SK-N-SH (cell line): Measurements from ENCODE around the gene SLFNL1. TPM values are rescaled to one million over a fixed set of nuclear protein-coding genes. Genes with fewer than 3 reads are reported as not detected.

Source experiments
- CTCF ChIA-PET: fragments of 300-600, 350-600 bp; formaldehyde crosslinking; extraction: SDS; loops from one replicate; lab custom pipeline; 2021; lab: Yijun Ruan, JAX
- POLR2A ChIA-PET: fragments of 350-600 bp; sonication (Branson Sonifier 250); formaldehyde crosslinking; extraction: SDS; loops from one replicate; lab custom pipeline; 2020; ENCODE audit warnings: antibody characterized with exemption, inconsistent platforms; lab: Yijun Ruan, JAX
- DNase-seq: peaks from one replicate; pipeline ENCODE4 v3.0.0; 2012
- H2AFZ ChIP-seq: fragments of 200-600 bp; sonication (generic); 2 replicates; pipeline ENCODE4 v1.8.1; 2016; ENCODE audit warnings: antibody characterized with exemption, mild to moderate bottlenecking, low read depth
- H3F3A ChIP-seq: fragments of 200-600 bp; sonication (generic); replicated peaks from 2 replicates; pipeline ENCODE3; 2016; ENCODE audit warnings: antibody characterized with exemption, mild to moderate bottlenecking; ENCODE audit not compliant: insufficient read depth
- H3K27ac ChIP-seq, 2 experiments: fragments of 200-500 bp in 1 of 2; fragments of 200-600 bp in 1 of 2; sonication (Bioruptor generic) in 1 of 2; sonication (generic), shearing (Covaris generic) in 1 of 2; 2 replicates each; pipeline versions ENCODE4 v1.5.1 to v1.6.1; 2014 to 2016; ENCODE audit warnings: low read depth in 2 of 2, inconsistent platforms in 1 of 2, low read length in 1 of 2, mild to moderate bottlenecking in 1 of 2, mixed read lengths in 1 of 2
- H3K27me3 ChIP-seq: fragments of 200-600 bp; sonication (generic), shearing (Covaris generic); 2 replicates; pipeline ENCODE4 v1.6.1; 2016; ENCODE audit warnings: mixed run types; ENCODE audit not compliant: insufficient read depth
- H3K36me3 ChIP-seq, 2 experiments: fragments of 200-500 bp in 1 of 2; fragments of 200-600 bp in 1 of 2; sonication (Bioruptor generic) in 1 of 2; sonication (generic) in 1 of 2; replicated peaks in 1 of 2; 2 replicates each; pipeline versions ENCODE3 to v1.5.1; 2014 to 2016; ENCODE audit warnings: low read length in 1 of 2, mild to moderate bottlenecking in 1 of 2; ENCODE audit not compliant: insufficient read depth in 2 of 2, control insufficient read depth in 1 of 2
- H3K4me1 ChIP-seq, 2 experiments: fragments of 200-500 bp in 1 of 2; fragments of 200-600 bp in 1 of 2; sonication (Bioruptor generic) in 1 of 2; sonication (generic), shearing (Covaris generic) in 1 of 2; 2 replicates each; pipeline versions ENCODE4 v1.5.1 to v1.6.1; 2014 to 2016; ENCODE audit warnings: low read depth in 1 of 2, low read length in 1 of 2, mixed run types in 1 of 2; ENCODE audit not compliant: insufficient read depth in 2 of 2, control insufficient read depth in 1 of 2
- H3K4me2 ChIP-seq: fragments of 200-600 bp; sonication (generic), shearing (Covaris generic); 2 replicates; pipeline ENCODE4 v1.6.1; 2017; ENCODE audit warnings: mixed run types
- H3K4me3 ChIP-seq, 2 experiments: fragments of 200-500 bp in 1 of 2; fragments of 200-600 bp in 1 of 2; sonication (Bioruptor generic) in 1 of 2; sonication (generic), shearing (Covaris generic) in 1 of 2; 2 replicates each; pipeline versions ENCODE4 v1.5.1 to v1.8.1; 2014 to 2016; ENCODE audit warnings: low read depth in 2 of 2, inconsistent platforms in 1 of 2, low read length in 1 of 2, mild to moderate bottlenecking in 1 of 2, mixed read lengths in 1 of 2, moderate library complexity in 1 of 2
- H3K79me2 ChIP-seq: fragments of 200-600 bp; sonication (generic); 2 replicates; pipeline ENCODE4 v1.8.1; 2017; ENCODE audit warnings: mild to moderate bottlenecking; ENCODE audit not compliant: insufficient read depth
- H3K9ac ChIP-seq: fragments of 200-600 bp; sonication (generic); 2 replicates; pipeline ENCODE4 v1.6.1; 2017; ENCODE audit warnings: mixed run types
- H3K9me2 ChIP-seq: fragments of 200-600 bp; sonication (generic); 2 replicates; pipeline ENCODE4 v1.6.1; 2017; ENCODE audit warnings: mixed run types
- H3K9me3 ChIP-seq: fragments of 200-600 bp; sonication (generic); 2 replicates; pipeline ENCODE4 v1.6.1; 2017; ENCODE audit warnings: mixed run types, mild to moderate bottlenecking, moderate library complexity
- H4K20me1 ChIP-seq: fragments of 200-600 bp; sonication (generic); 2 replicates; pipeline ENCODE4 v1.6.1; 2017; ENCODE audit warnings: mild to moderate bottlenecking, mixed run types; ENCODE audit not compliant: insufficient read depth
- CHD2 ChIP-seq: fragments of 150-350 bp; IDR thresholded peaks from 2 replicates; pipeline ENCODE4 v1.6.1; 2018; ENCODE audit warnings: low read length; ENCODE audit not compliant: partially characterized antibody
- EZH2phosphoT487 ChIP-seq: fragments of 200-600 bp; sonication (generic); IDR thresholded peaks from 2 replicates; pipeline ENCODE4 v1.6.1; 2017; ENCODE audit warnings: low read depth, mixed run types, mild to moderate bottlenecking, antibody characterized with exemption, moderate library complexity, borderline replicate concordance
- FOSL2 ChIP-seq: IDR thresholded peaks from 2 replicates; pipeline ENCODE4 v1.4.0; 2012; ENCODE audit warnings: low read depth, mild to moderate bottlenecking, moderate library complexity, borderline replicate concordance
- FOXJ3 ChIP-seq: sonication (generic); formaldehyde crosslinking; IDR thresholded peaks from 2 replicates; pipeline ENCODE4 v1.5.1; 2020; ENCODE audit warnings: mild to moderate bottlenecking, missing genetic modification reagents
- GABPA ChIP-seq: IDR thresholded peaks from 2 replicates; pipeline ENCODE4 v1.4.0; 2012; ENCODE audit warnings: low read depth, mild to moderate bottlenecking
- GATA2 ChIP-seq: sonication (generic); formaldehyde crosslinking; IDR thresholded peaks from 2 replicates; pipeline ENCODE4 v1.5.0; 2020; ENCODE audit warnings: mild to moderate bottlenecking, missing genetic modification reagents
- JUND ChIP-seq: IDR thresholded peaks from 2 replicates; pipeline ENCODE4 v1.4.0; 2012
- MEF2A ChIP-seq: IDR thresholded peaks from 2 replicates; pipeline ENCODE4 v1.4.0; 2012; ENCODE audit warnings: low read depth, borderline replicate concordance
- MXI1 ChIP-seq: IDR thresholded peaks from 2 replicates; pipeline ENCODE4 v1.6.1; 2012; ENCODE audit warnings: mild to moderate bottlenecking, low read depth, low read length, improper control_type of control experiment
- NFIC ChIP-seq: IDR thresholded peaks from 2 replicates; pipeline ENCODE4 v1.4.0; 2012; ENCODE audit warnings: borderline replicate concordance
- NRF1 ChIP-seq: IDR thresholded peaks from 2 replicates; pipeline ENCODE4 v1.6.1; 2012; ENCODE audit warnings: low read depth, mild to moderate bottlenecking, low read length
- RAD21 ChIP-seq: IDR thresholded peaks from 2 replicates; pipeline ENCODE4 v1.6.1; 2012; ENCODE audit warnings: mild to moderate bottlenecking, low read length
- RCOR1 ChIP-seq: fragments of 150-350 bp; IDR thresholded peaks from 2 replicates; pipeline ENCODE4 v1.6.1; 2017; ENCODE audit warnings: antibody characterized with exemption, low read length
- RFX5 ChIP-seq: IDR thresholded peaks from 2 replicates; pipeline ENCODE4 v1.6.1; 2012; ENCODE audit warnings: mild to moderate bottlenecking, improper control_type of control experiment, low read length
- SIN3A ChIP-seq: IDR thresholded peaks from 2 replicates; pipeline ENCODE4 v1.6.1; 2012; ENCODE audit warnings: low read depth, mild to moderate bottlenecking, low read length, moderate library complexity, borderline replicate concordance
- SMC3 ChIP-seq: IDR thresholded peaks from 2 replicates; pipeline ENCODE4 v1.6.1; 2012; ENCODE audit warnings: low read depth, low read length, improper control_type of control experiment
- TCF12 ChIP-seq: IDR thresholded peaks from 2 replicates; pipeline ENCODE4 v1.4.0; 2012
- TEAD4 ChIP-seq: IDR thresholded peaks from 2 replicates; pipeline ENCODE4 v1.4.0; 2012; ENCODE audit warnings: mild to moderate bottlenecking, borderline replicate concordance; ENCODE audit not compliant: insufficient read depth
- USF1 ChIP-seq: IDR thresholded peaks from 2 replicates; pipeline ENCODE4 v1.4.0; 2012; ENCODE audit warnings: low read depth, borderline replicate concordance
- WGBS: methylation state at CpG from one replicate; pipeline ENCODE4 v1.1.6; 2017; ENCODE audit warnings: low lambda C conversion rate; 5-methylcytosine and 5-hydroxymethylcytosine counted together
- polyA plus RNA-seq, 3 experiments: library from polyadenylated mRNA; depleted of rRNA; stranded (reverse); fragments of >200 nt; gene quantifications; 2 replicates each; pipeline ENCODE4 v1.2.3, GENCODE V29; 2012
- TF ChIP-seq, protein P1 (sequence below): IDR thresholded peaks from 2 replicates; pipeline ENCODE4 v1.4.0; 2012; ENCODE audit warnings: low read depth
- TF ChIP-seq, protein P2 (sequence below): fragments of 150-350 bp; IDR thresholded peaks from 2 replicates; pipeline ENCODE4 v1.6.1; 2016; ENCODE audit warnings: mild to moderate bottlenecking, low read depth, low read length
- TF ChIP-seq, protein P3 (sequence below): IDR thresholded peaks from 2 replicates; pipeline ENCODE4 v1.6.1; 2012; ENCODE audit warnings: mild to moderate bottlenecking, low read depth, low read length, moderate library complexity

SLFNL1 gene
- polyA plus RNA-seq, 1 of the 3 experiments (the other 2 are of a cell fraction), result 0.26 TPM

GRCh38 chr1:40986328-40986783, 35.2 kb downstream of the SLFNL1 start:
- POLR2A ChIA-PET, result interaction anchor here (0.5 kb wide), 1 partner anchor 1787 kb away, joined by 3 read pairs; no protein-coding TSS in a partner anchor
- peaks cover 7 to 31% of the 10 kb centered on the region in 2 experiments for H3K4me1 ChIP-seq
- peaks cover 68 to 76% of the 10 kb centered on the region in 2 experiments for H3K36me3 ChIP-seq
- H3K9me3 ChIP-seq, result no peaks in the 10 kb centered on the region
- H3F3A ChIP-seq, result peaks cover 23% of the 10 kb centered on the region
- H3K79me2 ChIP-seq, result peaks cover 89% of the 10 kb centered on the region
- H2AFZ ChIP-seq, result no peak overlapping the region
- peaks cover 44% of the 10 kb centered on the region for H4K20me1 ChIP-seq
- DNase-seq, result no peak
- no peak overlapping the region for H3K4me2 ChIP-seq
- no peak overlapping the region for H3K9ac ChIP-seq
- CTCF ChIA-PET, result interaction anchor here (1.1 kb wide), 1 partner anchor 12 kb away, joined by 3 read pairs; no protein-coding TSS in a partner anchor
- H3K9me2 ChIP-seq, result no peaks in the 10 kb centered on the region
- H3K27me3 ChIP-seq, result no peaks in the 10 kb centered on the region
- TF ChIP-seq NFIC (no peak), SMC3 (no peak), TCF12 (no peak), FOXJ3 (CRISPR knock-in tag) (no peak), GATA2 (no peak), GABPA (no peak), RFX5 (no peak), SIN3A (no peak)
- TF ChIP-seq, protein P1, sequence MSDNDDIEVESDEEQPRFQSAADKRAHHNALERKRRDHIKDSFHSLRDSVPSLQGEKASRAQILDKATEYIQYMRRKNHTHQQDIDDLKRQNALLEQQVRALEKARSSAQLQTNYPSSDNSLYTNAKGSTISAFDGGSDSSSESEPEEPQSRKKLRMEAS, result no peak
- TF ChIP-seq, all 33 proteins: peak for 0
- WGBS, result 94% methylated on average over 10 of the region's 10 CpGs
- H3K27ac ChIP-seq, result no peak overlapping the region
- H3K4me3 ChIP-seq, result no peak overlapping the region

- Histone ChIP-seq H3K9me2 (no peaks in the 10 kb centered on the region), H4K20me1 (peaks cover 49% of the 10 kb centered on the region), H3K4me3 (no peak overlapping the region), H3K9ac (no peak overlapping the region), H3K27me3 (no peaks in the 10 kb centered on the region), H3K4me2 (peak overlapping the region; percentile 12; the same call in 1 of the 2 replicates), H3K27ac (no peak overlapping the region; a peak in 1 of 4 replicates), H3F3A (peaks cover 23% of the 10 kb centered on the region), H2AFZ (no peak overlapping the region), H3K9me3 (no peaks in the 10 kb centered on the region), H3K36me3 (peaks cover 63 to 71% of the 10 kb centered on the region in 2 experiments), H3K4me1 (peaks cover 12 to 36% of the 10 kb centered on the region in 2 experiments), H3K79me2 (peaks cover 91% of the 10 kb centered on the region)
- 91% methylated on average over 3 of the region's 3 CpGs for WGBS
- POLR2A ChIA-PET, result interaction anchor here (0.5 kb wide), 1 partner anchor 1787 kb away, joined by 3 read pairs; no protein-coding TSS in a partner anchor
- no peak for DNase-seq
- CTCF ChIA-PET, result interaction anchor here (1.1 to 1.2 kb wide), 2 partner anchors 12 to 17 kb away, joined by 3 to 4 read pairs; no protein-coding TSS in a partner anchor
- TF ChIP-seq TEAD4, result no peak
- no peak for TF ChIP-seq RAD21
- TF ChIP-seq RFX5, result no peak
- TF ChIP-seq, protein P2, sequence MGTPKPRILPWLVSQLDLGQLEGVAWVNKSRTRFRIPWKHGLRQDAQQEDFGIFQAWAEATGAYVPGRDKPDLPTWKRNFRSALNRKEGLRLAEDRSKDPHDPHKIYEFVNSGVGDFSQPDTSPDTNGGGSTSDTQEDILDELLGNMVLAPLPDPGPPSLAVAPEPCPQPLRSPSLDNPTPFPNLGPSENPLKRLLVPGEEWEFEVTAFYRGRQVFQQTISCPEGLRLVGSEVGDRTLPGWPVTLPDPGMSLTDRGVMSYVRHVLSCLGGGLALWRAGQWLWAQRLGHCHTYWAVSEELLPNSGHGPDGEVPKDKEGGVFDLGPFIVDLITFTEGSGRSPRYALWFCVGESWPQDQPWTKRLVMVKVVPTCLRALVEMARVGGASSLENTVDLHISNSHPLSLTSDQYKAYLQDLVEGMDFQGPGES, result no peak
- TF ChIP-seq MEF2A, result no peak
- TF ChIP-seq RCOR1, result no peak
- no peak for TF ChIP-seq GABPA
- TF ChIP-seq CHD2, result no peak
- TF ChIP-seq MXI1, result no peak
- TF ChIP-seq, protein P3, sequence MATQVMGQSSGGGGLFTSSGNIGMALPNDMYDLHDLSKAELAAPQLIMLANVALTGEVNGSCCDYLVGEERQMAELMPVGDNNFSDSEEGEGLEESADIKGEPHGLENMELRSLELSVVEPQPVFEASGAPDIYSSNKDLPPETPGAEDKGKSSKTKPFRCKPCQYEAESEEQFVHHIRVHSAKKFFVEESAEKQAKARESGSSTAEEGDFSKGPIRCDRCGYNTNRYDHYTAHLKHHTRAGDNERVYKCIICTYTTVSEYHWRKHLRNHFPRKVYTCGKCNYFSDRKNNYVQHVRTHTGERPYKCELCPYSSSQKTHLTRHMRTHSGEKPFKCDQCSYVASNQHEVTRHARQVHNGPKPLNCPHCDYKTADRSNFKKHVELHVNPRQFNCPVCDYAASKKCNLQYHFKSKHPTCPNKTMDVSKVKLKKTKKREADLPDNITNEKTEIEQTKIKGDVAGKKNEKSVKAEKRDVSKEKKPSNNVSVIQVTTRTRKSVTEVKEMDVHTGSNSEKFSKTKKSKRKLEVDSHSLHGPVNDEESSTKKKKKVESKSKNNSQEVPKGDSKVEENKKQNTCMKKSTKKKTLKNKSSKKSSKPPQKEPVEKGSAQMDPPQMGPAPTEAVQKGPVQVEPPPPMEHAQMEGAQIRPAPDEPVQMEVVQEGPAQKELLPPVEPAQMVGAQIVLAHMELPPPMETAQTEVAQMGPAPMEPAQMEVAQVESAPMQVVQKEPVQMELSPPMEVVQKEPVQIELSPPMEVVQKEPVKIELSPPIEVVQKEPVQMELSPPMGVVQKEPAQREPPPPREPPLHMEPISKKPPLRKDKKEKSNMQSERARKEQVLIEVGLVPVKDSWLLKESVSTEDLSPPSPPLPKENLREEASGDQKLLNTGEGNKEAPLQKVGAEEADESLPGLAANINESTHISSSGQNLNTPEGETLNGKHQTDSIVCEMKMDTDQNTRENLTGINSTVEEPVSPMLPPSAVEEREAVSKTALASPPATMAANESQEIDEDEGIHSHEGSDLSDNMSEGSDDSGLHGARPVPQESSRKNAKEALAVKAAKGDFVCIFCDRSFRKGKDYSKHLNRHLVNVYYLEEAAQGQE, result no peak
- no peak for TF ChIP-seq USF1
- no peak for TF ChIP-seq NRF1
- no peak for TF ChIP-seq JUND
- TF ChIP-seq FOSL2, result no peak
- TF ChIP-seq, protein P1, result no peak
- no peak for TF ChIP-seq EZH2phosphoT487
Measured at GRCh38 chr1:40985875-40986274, 35.6 kb downstream of the SLFNL1 start.
